ENCODE results near the gene MOB3A.

DNA sequence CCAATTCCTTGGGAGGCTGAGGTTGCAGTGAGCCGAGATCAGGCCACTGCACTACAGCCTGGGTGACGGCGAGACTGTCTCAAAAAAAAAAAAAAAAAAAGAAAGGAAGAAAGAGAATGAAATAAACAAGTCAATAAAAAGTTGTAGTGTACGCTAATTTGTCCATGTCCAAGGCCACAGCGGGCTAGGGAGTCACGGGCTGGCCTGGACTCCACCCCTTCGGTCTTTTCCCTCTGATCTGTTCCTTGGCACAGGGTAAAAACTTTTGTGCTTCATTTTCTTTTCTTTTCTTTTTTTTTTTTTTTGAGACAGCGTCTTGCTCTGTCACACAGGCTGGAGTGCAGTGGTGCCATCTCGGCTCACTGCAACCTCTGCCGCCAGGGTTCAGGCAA, 25.7 kb downstream of the MOB3A start:
- TF ChIP-seq POLR2A (IDR thresholded peaks at IDR 0.05): no peak
- TF ChIP-seq, protein P1, sequence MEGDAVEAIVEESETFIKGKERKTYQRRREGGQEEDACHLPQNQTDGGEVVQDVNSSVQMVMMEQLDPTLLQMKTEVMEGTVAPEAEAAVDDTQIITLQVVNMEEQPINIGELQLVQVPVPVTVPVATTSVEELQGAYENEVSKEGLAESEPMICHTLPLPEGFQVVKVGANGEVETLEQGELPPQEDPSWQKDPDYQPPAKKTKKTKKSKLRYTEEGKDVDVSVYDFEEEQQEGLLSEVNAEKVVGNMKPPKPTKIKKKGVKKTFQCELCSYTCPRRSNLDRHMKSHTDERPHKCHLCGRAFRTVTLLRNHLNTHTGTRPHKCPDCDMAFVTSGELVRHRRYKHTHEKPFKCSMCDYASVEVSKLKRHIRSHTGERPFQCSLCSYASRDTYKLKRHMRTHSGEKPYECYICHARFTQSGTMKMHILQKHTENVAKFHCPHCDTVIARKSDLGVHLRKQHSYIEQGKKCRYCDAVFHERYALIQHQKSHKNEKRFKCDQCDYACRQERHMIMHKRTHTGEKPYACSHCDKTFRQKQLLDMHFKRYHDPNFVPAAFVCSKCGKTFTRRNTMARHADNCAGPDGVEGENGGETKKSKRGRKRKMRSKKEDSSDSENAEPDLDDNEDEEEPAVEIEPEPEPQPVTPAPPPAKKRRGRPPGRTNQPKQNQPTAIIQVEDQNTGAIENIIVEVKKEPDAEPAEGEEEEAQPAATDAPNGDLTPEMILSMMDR (IDR thresholded peaks at IDR 0.05): no peak
